NT2/D1 (cell line): ENCODE data around the gene STX2.

Experiments used
- SUZ12 ChIP-seq: IDR thresholded peaks from 2 replicates; pipeline ENCODE4 v1.6.1; 2011; ENCODE audit not compliant: insufficient read length, insufficient read depth; ENCODE audit errors: extremely low read depth
- YY1 ChIP-seq: IDR thresholded peaks from 2 replicates; pipeline ENCODE4 v1.6.1; 2011; ENCODE audit not compliant: insufficient read length, insufficient read depth
- ZNF274 ChIP-seq: IDR thresholded peaks from 2 replicates; pipeline ENCODE4 v1.6.1; 2011; ENCODE audit warnings: mild to moderate bottlenecking, low read depth, low read length

DNA sequence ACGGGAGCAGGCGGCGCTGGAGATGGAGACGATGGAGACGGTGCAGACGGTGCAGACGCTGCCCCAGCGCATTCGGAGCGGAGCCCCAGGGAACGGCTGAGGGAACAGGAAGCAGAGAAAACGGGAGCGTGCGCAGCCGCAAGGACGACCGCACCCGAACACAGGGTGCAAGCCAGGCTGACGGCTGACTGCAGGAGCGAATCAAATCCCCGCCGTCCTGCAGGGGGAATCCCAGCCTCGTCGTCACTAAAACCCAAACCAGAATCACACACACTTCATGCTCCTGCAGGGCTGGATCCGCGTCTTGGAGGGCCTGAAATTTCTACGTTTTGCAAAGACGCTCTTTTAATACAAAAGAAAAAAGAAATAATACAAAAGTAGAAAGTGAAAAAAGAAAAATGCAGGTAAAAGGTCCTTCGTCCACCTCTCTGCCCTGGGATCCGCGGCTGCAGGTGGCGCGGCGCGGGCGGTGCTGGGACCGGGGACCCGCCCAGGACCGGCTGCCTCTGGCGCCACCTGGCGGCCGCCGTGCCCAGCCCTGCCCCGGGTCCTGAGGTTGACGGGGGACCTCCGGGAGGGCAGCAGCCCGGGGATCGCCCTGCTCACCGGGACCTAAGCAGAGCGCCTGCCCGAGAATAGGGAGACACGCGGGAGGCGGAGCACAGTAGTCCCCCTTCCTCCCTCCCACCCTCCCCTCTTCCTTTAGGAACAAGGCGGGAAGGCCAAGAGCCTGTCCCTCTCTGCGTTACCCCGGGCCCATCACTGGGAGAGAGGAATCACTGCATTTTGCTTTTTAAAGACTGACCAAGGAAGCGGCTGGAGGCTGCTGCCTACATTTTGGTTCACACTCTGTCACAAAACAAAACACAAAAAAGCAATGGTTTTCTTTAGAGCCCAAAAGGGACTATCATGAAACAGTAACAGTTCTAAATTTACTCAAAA is 20.1 kb downstream of the STX2 start:
- TF ChIP-seq ZNF274: no peak
- no peak for TF ChIP-seq SUZ12
- TF ChIP-seq YY1: no peak
